Measurements from ENCODE around the gene MDGA2.

- TF ChIP-seq DZIP1 (CRISPR knock-in tag; IDR thresholded peaks at IDR 0.05) (no peak), PHF8 (CRISPR knock-in tag; IDR thresholded peaks at IDR 0.05) (no peak), SP1 (IDR thresholded peaks at IDR 0.05) (no peak), SP1 (CRISPR knock-in tag; IDR thresholded peaks at IDR 0.05) (no peak), CTCF (CRISPR knock-in tag; IDR thresholded peaks at IDR 0.05) (no peak), ZNF558 (CRISPR knock-in tag; IDR thresholded peaks at IDR 0.05; ENCODE audit: borderline replicate concordance) (no peak), POLR2AphosphoS5 (IDR thresholded peaks at IDR 0.05; ENCODE audit: low read depth, low read length) (no peak), RFX5 (IDR thresholded peaks at IDR 0.05; ENCODE audit: low read depth, low read length) (no peak), ZNF570 (CRISPR knock-in tag; IDR thresholded peaks at IDR 0.05; ENCODE audit: borderline replicate concordance) (no peak), IRF2 (CRISPR knock-in tag; IDR thresholded peaks at IDR 0.05) (no peak), ZNF674 (CRISPR knock-in tag; IDR thresholded peaks at IDR 0.05; ENCODE audit: low read depth) (no peak), HDAC2 (CRISPR knock-in tag; IDR thresholded peaks at IDR 0.05) (no peak)
Measured at GRCh38 chr14:47674148-47674542, 1.3 kb downstream of the MDGA2 start.

Data from HepG2 (cell line).